Mammary epithelial cell (primary cell): ENCODE measurements around the gene CCDC142.

Experiments used
- EZH2 ChIP-seq: IDR thresholded peaks from 2 replicates; pipeline ENCODE4 v1.6.1; 2012; ENCODE audit warnings: low read length, inconsistent platforms, borderline replicate concordance
- TF ChIP-seq, protein P1 (sequence below), 2 donors: IDR thresholded peaks in 1 of 2; conservative IDR thresholded peaks in 1 of 2; 2 replicates each; pipeline ENCODE4 v1.5.1; 2011 to 2012; ENCODE audit warnings: inconsistent platforms in 2 of 2, low read length in 2 of 2, mild to moderate bottlenecking in 2 of 2, control low read depth in 1 of 2, low read depth in 1 of 2; ENCODE audit not compliant: insufficient read depth in 1 of 2; ENCODE audit errors: extremely low read depth in 1 of 2

- TF ChIP-seq, protein P1, sequence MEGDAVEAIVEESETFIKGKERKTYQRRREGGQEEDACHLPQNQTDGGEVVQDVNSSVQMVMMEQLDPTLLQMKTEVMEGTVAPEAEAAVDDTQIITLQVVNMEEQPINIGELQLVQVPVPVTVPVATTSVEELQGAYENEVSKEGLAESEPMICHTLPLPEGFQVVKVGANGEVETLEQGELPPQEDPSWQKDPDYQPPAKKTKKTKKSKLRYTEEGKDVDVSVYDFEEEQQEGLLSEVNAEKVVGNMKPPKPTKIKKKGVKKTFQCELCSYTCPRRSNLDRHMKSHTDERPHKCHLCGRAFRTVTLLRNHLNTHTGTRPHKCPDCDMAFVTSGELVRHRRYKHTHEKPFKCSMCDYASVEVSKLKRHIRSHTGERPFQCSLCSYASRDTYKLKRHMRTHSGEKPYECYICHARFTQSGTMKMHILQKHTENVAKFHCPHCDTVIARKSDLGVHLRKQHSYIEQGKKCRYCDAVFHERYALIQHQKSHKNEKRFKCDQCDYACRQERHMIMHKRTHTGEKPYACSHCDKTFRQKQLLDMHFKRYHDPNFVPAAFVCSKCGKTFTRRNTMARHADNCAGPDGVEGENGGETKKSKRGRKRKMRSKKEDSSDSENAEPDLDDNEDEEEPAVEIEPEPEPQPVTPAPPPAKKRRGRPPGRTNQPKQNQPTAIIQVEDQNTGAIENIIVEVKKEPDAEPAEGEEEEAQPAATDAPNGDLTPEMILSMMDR (conservative IDR thresholded peaks at IDR 0.05 in 1 of 2, IDR thresholded peaks at IDR 0.05 in 1 of 2; ENCODE audit: extremely low read depth in 1 of 2, insufficient read depth in 1 of 2, low read depth in 1 of 2, low read length in 2 of 2) = no peak
- TF ChIP-seq EZH2 = no peak
Observed at GRCh38 chr2:74441690-74442482, 40.9 kb downstream of the CCDC142 start, which contains the start of gene RTKN.
